Measurements from ENCODE around the gene PISD.

The PISD gene

DNA sequence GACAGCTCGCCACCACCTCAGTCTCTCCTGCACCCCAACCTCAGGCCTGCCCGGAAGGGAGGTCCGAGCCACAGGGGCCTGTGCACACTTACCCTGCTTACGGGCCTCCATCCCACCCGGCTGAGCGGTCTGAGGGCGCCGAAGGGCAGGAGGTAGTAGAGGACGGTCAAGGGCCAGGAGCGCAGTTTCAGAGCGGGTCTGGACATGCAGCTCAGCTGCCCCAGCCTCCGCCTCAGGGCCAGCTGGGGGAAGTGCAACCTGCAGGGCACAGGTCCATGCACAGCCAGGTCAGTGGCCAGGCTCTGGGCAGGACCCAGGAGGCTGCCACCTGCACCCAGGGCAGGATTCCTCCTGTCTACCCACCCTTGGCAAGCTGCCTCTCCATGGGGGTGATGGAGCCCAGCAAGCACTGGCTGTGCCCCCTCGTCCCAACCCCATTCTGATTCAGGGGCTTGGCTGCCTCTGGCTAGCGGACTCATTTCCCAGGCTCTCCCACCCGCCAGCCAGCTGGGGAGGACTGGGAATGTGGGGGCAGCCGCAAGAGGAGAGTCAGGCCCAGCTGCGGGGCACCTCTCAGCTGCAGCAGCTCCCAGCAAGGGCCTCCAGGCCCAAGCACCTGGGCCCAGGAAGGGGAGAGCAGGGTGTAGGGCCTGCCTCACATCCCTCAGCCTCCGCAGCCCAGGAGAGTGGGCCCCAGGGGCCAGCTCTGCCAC, 38.3 kb downstream of the PISD start:
- DNase-seq, result no peak

- DNase-seq, result no peak
These were observed 39.0 kb downstream of the PISD start for GRCh38 chr22:31622980-31623379.

DNA sequence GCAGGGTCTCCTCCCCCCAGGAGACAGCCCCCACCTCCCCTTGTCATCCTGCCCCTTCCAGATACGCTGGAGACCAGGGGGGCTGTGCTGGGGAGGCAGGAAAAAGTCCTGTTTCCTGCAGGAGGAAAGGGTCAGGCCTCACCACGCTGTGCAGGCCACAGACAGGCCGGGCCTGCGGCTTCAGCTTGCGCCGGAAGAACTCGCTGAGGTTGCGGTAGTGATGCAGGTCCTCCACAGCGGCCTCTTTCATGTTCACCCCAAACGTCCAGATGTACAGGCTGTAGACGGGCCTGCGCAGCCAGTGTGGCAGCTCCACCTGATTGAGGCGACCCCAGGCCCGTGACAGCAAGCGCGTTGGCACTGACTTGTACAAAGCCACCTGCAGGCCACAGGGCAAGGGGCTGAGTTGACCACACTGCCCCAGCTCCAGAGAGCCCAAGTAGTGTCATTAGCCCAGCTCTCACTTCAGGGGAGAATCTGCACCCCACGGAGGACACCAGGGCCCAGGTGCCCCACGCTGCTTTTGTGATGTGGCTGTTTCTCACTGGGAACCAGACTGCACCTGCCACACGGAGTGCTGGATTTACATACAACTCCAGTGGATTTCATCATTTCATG, 40.4 kb downstream of the PISD start:
- DNase-seq, result no peak

GRCh38 chr22:31620756-31621480, 41.1 kb downstream of the PISD start:
- no peak for DNase-seq

DNA sequence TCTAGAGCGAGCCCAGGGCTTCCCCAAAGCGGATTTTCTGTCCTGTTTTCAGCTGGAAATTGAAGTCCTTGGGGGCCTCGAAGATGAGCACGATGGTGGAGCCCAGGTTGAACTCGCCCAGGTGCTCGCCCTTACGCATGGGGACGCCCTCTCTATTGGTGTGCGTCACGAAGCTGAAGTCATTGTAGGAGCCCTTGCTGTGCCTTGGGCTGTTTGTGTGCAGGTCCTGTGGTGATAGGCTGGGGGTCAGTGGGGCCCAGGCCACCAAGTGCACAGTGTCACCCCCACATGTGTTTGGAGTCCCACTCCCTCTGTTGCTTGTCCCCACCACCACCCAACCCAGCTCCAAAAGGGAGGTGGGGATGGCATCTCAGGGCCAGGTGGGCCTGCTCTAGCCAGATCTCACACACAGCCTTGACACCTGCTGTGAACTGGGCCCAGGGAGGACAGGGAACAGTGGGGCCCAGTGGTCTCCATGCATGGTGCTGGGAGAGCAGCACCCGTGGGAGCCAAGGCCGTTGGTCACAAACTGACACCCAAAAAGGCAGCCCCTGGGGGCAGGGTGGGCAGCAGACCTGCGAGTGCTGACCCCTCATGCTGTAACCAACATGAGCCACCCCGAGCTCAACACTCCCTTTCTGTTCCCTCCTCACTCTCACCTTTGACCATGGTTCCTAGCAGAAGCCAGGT, 42.3 kb downstream of the PISD start:
- DNase-seq, result no peak

GRCh38 chr22:31618471-31619176, 43.4 kb downstream of the PISD start:
- DNase-seq, result no peak

DNA sequence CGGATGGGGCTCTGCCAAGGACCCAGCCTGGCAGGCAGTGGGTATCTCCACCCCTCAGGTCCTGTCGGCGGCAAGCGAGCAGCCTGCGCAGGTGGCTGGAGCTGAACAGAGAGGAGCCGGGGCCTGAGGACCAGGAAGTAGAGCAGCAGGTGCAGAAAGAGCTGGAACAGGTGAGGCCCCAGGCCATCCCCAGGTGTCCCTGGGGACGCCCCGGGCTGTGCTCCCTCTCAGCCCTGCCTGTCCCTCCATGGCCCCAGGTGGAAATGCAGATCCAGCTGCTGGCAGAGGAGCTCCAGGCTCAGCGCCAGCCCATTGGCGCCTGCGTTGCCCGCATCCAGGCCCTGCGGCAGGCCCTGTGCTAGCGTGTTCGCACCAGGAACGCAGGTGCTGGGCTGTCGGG, 44.0 kb downstream of the PISD start:
- DNase-seq, result peak; percentile 92

GRCh38 chr22:31616315-31616980, 45.6 kb downstream of the PISD start:
- DNase-seq, result no peak

GRCh38 chr22:31615940-31616314, 46.1 kb downstream of the PISD start:
- peak; percentile 39 for DNase-seq

- DNase-seq, result no peak
These were observed 46.5 kb downstream of the PISD start for GRCh38 chr22:31615491-31615860.

GRCh38 chr22:31614781-31615490, 47.1 kb downstream of the PISD start:
- DNase-seq, result no peak

DNA sequence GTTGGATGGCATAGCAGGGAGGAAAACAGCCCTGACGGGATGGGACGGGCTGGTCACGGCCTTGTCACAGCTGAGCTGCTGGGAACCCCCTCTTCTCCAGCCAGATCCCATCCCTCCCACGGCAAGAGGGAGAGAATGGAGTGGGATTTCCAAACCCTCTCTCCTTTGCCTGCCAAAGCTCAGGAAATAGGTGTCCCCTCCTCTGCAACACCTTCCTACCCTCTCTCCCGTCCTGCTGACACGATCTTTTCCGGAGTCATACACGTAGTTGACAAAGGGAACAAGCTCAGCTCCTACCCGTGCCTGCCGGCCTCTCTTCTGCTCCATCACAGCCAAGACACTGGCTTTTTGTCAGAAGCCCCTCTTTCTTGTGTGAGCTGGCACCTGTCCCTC, 48.1 kb downstream of the PISD start:
- no peak for DNase-seq

DNA sequence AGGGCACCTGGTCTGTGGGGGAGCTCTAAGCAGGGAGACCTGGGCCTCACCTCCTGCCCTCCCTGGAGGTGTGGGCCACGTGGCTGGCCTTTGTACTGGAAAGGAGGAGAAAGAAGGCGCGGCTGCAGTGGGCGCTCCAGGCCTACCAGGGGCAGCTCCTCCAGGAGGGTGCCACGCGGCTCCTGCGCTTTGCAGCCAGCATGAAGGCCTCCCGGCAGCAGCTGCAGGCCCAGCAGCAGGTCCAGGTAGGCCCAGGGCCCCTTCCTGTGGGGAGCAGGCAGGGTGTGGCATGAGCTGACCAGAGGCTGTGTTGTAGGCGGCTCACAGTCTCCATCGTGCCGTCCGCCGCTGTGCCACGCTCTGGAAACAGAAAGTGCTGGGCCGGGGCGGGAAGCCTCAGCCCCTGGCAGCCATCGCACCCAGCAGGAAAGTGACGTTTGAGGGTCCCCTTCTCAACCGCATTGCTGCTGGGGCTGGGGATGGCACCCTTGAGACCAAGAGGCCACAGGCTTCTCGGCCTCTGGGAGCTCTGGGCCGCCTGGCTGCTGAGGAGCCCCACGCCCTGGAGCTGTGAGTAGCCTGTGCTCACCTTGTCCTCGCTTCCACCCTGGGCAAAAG, 48.6 kb downstream of the PISD start:
- no peak for DNase-seq

- DNase-seq, result no peak
These were observed 49.1 kb downstream of the PISD start for GRCh38 chr22:31612891-31613285.

DNA sequence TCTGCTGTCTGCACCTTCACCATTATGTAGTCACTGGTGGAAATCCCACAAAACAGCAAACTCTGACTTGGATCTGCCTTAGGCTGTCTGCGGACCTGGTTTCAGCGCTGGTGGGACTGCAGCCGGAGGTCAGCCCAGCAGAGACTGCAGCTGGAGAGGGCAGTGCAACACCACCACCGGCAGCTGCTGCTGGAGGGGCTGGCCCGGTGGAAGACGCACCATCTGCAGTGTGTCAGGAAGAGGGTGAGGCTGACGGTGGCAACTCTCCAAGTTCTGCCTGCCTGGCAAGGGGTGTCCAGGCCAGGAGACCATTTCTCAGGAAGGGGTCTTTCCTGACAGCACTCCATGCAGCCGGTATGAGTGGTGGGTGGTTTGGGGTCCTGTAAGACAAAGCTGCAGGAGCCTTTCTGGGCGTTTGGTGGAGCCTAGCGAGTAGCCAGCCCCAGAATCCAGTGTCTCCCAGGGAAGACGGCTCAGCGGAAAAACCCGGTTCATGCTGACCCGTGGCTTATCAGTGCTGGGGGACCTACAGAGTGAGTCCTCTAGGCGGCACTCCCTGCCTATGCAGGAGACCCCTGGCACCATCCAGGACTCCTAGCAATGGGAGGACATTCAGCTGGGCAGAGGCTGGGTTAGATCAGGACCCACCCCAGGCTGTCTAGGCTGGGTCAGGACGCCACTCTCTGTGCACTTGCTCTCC, 50.8 kb downstream of the PISD start:
- DNase-seq, result no peak

- DNase-seq, result no peak
These were observed 51.4 kb downstream of the PISD start for GRCh38 chr22:31610611-31611010.

GRCh38 chr22:31609716-31610115, 52.3 kb downstream of the PISD start:
- no peak for DNase-seq

DNA sequence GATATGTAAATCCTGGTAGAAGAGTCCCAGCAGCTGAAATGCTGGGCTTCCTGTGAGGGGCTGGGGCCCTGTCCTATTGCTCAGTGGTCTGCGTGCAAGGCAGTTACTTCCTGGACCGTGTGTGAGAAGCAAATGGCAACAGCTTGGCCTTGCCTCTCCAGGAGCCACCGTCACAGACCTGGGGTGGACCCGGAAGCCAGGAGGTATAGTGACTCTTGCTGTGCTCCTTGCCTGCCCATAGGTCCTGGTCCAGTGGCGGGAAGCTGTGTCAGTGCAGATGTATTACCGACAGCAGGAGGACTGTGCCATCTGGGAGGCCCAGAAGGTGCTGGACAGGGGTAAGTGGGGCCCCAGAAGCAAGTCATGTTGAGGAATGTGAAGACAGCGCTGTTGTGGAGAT, 54.3 kb downstream of the PISD start:
- DNase-seq, result no peak

DNA sequence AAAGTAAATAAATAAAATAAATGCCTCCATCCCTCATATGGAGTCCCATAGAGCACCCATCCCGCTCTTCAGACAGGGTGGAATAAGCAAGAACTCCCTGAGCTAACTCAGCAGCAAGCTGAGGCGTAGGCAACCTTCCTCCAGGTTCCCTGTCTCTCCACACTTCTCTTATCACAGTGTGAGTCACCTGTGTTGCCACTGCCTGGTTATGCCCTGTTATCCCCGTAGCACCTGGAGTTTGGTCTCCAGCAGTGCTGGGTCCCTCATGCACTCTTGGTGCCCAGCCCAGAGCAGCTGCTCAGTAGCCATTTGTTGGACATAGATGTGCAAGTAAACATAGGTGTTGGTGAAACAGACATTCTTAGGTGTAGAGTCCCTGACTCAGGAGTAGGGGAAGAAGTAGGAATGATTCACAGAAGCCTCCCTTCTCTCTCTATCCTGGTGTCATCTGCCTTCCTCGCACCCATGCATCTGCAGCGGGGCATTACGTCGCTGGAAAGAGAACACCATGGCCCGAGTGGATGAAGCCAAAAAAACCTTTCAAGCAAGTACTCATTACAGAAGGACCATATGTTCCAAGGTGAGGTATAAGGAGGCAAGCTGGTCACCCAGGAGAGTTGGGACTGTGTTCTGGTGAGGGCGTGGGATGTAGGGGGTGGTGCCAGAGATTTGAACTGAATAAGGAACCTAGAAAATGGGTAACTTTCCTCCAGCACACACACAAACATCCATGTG, 56.0 kb downstream of the PISD start:
- no peak for DNase-seq
